ENCODE results near the gene ANXA9.

ANXA9 gene

GRCh38 chr1:150974580-150975478 lies 7.3 kb upstream of the ANXA9 start, which contains the start of gene CERS2:
TSS of gene CERS2 (minus strand) at chr1:150974835. CDS start at chr1:150969090, 5,745 bp downstream.
- peak; percentile 77 for DNase-seq (ENCODE audit: low spot score)

GRCh38 chr1:150976401-150976821 lies 5.7 kb upstream of the ANXA9 start:
- no peak for DNase-seq (ENCODE audit: low spot score)

- peak; percentile 80 for DNase-seq (ENCODE audit: low spot score)
These were observed 5.0 kb upstream of the ANXA9 start for GRCh38 chr1:150976879-150977694.

- DNase-seq (ENCODE audit: low spot score), result peak; percentile 92
These were observed 2.7 kb upstream of the ANXA9 start for GRCh38 chr1:150979092-150980056.

GRCh38 chr1:150981177-150981804 lies 801 bp upstream of the ANXA9 start:
- no peak for DNase-seq (ENCODE audit: low spot score)

GRCh38 chr1:150985179-150985825 lies 3.2 kb downstream of the ANXA9 start:
- DNase-seq (ENCODE audit: low spot score), result no peak

GRCh38 chr1:150987924-150988323 lies 5.8 kb downstream of the ANXA9 start:
- DNase-seq (ENCODE audit: low spot score), result no peak

GRCh38 chr1:150992626-150993025 lies 10.5 kb downstream of the ANXA9 start:
- DNase-seq (ENCODE audit: low spot score), result no peak

GRCh38 chr1:150994248-150994647 lies 12.2 kb downstream of the ANXA9 start:
- no peak for DNase-seq (ENCODE audit: low spot score)

GRCh38 chr1:150995460-150995859 lies 13.4 kb downstream of the ANXA9 start:
- no peak for DNase-seq (ENCODE audit: low spot score)

GRCh38 chr1:150995896-150996295 lies 13.8 kb downstream of the ANXA9 start:
- DNase-seq (ENCODE audit: low spot score), result peak; percentile 49

GRCh38 chr1:150997126-150997872 lies 15.2 kb downstream of the ANXA9 start:
- no peak for DNase-seq (ENCODE audit: low spot score)

GRCh38 chr1:150997949-150998348 lies 15.9 kb downstream of the ANXA9 start:
- DNase-seq (ENCODE audit: low spot score), result no peak

GRCh38 chr1:150999051-150999674 lies 17.1 kb downstream of the ANXA9 start:
- DNase-seq (ENCODE audit: low spot score), result no peak

GRCh38 chr1:150999926-151000325 lies 17.8 kb downstream of the ANXA9 start:
- no peak for DNase-seq (ENCODE audit: low spot score)

- DNase-seq (ENCODE audit: low spot score), result no peak
These were observed 18.3 kb downstream of the ANXA9 start for GRCh38 chr1:151000408-151000807.

GRCh38 chr1:151001602-151002001 lies 19.5 kb downstream of the ANXA9 start:
- no peak for DNase-seq (ENCODE audit: low spot score)

GRCh38 chr1:151002051-151002450 lies 20.0 kb downstream of the ANXA9 start:
- DNase-seq (ENCODE audit: low spot score), result no peak

- DNase-seq (ENCODE audit: low spot score), result no peak
These were observed 20.5 kb downstream of the ANXA9 start for GRCh38 chr1:151002611-151003010.

All from CD4-positive, alpha-beta T cell treated with Interleukin-15 for 4 hours (primary cell).